ENCODE measurements around the gene USP34.
"Not testable (repeated sequence)": the region's sequence is repeated elsewhere in the genome, so short reads cannot be mapped to it uniquely, and the experiment has no call there.

USP34 gene

DNA sequence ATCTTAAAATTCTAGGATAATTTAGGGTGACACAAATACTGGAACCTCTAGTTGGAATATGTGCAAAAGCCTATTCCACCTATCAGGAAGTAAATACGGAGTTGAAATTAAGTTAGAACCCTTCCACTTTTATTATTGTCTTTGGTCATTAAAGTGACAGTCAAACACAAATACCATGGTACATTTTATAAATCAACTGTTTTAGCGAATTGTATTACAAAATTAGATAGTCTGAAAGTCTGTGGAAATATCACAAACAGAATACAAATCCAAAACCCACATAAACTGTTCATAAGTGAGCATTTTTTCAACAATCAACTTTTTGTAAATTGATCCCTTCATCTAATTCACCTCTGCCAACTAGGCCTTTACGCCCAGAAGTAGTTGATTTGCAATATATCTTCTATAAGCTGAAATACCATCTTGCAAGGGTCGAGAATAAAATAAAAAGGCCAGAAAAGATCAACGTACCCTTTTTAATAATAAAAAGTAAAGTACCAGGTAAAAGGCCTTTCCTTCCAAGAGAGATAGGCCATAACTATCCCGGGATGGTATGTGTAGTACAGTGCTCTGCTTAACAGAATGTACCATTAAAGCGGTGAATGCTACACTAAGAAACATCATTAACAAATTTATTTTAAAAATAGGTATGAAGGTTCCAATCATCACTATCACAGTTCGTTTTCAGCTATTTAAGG, 1.3 kb downstream of the USP34 start:
- peak overlapping the region; percentile 81 for H3K4me3 ChIP-seq (ENCODE audit: low read length)
- no peak for DNase-seq (ENCODE audit: low read depth)
- TF ChIP-seq, protein P1, sequence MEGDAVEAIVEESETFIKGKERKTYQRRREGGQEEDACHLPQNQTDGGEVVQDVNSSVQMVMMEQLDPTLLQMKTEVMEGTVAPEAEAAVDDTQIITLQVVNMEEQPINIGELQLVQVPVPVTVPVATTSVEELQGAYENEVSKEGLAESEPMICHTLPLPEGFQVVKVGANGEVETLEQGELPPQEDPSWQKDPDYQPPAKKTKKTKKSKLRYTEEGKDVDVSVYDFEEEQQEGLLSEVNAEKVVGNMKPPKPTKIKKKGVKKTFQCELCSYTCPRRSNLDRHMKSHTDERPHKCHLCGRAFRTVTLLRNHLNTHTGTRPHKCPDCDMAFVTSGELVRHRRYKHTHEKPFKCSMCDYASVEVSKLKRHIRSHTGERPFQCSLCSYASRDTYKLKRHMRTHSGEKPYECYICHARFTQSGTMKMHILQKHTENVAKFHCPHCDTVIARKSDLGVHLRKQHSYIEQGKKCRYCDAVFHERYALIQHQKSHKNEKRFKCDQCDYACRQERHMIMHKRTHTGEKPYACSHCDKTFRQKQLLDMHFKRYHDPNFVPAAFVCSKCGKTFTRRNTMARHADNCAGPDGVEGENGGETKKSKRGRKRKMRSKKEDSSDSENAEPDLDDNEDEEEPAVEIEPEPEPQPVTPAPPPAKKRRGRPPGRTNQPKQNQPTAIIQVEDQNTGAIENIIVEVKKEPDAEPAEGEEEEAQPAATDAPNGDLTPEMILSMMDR (conservative IDR thresholded peaks at IDR 0.05; ENCODE audit: low read length), result no peak

DNA sequence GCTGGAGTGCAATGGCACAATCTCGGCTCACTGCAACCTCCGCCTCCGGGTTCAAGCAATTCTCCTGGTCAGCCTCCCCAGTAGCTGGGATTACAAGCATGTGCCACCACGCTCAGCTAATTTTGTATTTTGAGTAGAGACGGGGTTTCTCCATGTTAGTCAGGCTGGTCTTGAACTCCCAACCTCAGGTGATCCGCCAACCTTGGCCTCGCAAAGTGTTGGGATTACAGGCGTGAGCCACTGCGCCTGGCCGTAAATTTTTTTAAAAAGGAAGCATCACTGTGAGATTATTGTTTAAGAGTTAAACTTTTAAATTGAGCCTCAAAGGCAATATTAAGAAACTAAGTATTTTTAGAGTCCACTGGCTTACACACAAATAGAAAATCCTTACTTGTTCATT, 2.7 kb downstream of the USP34 start:
- DNase-seq (ENCODE audit: low read depth); H3K4me3 ChIP-seq (ENCODE audit: low read length): not testable (repeated sequence)

DNA sequence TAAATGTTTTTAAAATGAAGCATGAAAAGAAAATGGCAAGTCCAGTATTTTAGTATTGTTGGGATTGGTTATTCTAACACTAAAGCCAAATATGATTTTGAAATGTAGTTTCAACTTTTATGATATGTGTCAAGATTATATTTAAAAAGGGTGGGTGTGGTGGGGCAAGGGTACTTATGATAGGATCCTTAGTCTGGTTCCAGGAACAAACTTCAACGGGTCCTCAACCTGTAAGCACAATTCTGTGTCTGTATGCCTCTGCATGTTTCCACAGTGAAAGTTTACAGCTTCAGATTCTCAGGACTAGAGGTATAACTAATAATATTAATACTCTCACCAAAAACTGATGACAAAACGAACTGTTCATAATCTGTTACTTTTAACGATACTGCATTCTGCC, 5.8 kb downstream of the USP34 start:
- no peak overlapping the region for H3K4me3 ChIP-seq (ENCODE audit: low read length)
- TF ChIP-seq, protein P1 (conservative IDR thresholded peaks at IDR 0.05; ENCODE audit: low read length), result no peak
- no peak for DNase-seq (ENCODE audit: low read depth)

DNA sequence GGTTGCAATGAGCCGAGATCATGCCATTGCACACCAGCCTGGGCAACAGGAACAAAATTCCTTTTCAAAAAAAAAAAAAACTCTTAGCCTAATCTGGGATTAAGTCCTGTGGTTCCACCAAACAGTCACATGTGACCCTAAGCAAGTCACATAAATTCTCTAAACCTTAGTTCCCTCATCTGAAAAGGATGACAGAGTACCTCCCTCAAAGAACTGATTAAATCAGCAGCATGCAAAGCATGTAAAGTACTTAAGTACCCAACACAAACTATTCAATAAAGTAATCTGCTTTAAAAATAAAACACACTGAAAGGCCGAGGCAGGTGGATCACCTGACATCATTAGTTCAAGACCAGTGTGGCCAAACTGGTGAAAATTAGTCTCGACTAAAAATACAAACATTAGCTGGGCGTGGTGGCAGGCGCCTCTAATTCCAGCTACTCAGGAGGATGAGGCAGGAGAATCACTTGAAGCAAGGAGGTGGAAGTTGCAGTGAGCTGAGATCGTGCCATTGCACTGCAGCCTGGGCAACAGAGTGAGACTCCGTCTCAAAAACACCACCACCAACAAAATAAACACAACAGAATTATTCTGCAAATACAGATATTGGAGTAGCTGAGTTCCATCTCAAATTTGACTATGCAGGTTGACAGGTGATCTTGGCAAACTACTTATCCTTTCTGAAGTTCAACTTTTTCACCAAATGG, 7.0 kb downstream of the USP34 start:
- no peak overlapping the region for H3K4me3 ChIP-seq (ENCODE audit: low read length)
- TF ChIP-seq, protein P1 (conservative IDR thresholded peaks at IDR 0.05; ENCODE audit: low read length), result no peak
- DNase-seq (ENCODE audit: low read depth), result no peak

DNA sequence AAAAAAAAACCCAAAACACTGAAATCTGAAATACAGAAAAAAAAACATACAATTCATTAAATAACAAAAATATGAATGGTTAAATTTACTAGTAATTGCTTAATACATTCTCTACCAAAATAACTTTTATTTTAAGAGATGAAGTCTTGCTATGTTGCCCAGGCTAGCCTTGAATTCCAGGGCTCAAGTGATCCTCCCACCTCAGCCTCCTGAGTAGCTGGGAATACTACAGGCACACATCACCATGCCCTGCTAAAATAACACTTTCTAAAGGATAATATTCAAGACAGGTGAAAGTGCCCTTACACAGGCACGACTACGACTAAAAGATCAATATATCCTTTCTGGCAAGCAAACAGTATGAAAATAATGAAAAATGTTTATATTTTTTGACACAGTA, 9.5 kb downstream of the USP34 start:
- TF ChIP-seq, protein P1 (conservative IDR thresholded peaks at IDR 0.05; ENCODE audit: low read length), result no peak
- no peak overlapping the region for H3K4me3 ChIP-seq (ENCODE audit: low read length)
- no peak for DNase-seq (ENCODE audit: low read depth)

DNA sequence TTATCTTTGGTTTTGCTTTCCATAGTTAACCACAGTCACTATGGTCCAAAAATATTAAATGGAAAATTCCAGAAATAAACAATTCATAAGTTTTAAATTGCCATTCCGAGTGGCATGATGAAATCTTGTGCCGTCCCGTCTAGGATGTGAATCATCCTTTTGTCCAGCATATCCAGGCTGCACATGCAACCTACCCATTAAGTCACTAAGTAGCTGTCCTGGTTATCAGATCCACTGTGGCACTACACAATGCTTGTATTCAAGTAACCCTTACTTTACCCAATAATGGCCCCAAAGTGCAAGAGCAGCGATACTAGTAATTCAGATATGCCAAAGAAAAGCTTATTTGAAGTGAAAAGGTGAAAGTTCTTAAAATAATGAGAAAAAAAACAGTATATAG, 10.7 kb downstream of the USP34 start:
- DNase-seq (ENCODE audit: low read depth), result peak; percentile 80
- TF ChIP-seq, protein P1 (conservative IDR thresholded peaks at IDR 0.05; ENCODE audit: low read length), result no peak

DNA sequence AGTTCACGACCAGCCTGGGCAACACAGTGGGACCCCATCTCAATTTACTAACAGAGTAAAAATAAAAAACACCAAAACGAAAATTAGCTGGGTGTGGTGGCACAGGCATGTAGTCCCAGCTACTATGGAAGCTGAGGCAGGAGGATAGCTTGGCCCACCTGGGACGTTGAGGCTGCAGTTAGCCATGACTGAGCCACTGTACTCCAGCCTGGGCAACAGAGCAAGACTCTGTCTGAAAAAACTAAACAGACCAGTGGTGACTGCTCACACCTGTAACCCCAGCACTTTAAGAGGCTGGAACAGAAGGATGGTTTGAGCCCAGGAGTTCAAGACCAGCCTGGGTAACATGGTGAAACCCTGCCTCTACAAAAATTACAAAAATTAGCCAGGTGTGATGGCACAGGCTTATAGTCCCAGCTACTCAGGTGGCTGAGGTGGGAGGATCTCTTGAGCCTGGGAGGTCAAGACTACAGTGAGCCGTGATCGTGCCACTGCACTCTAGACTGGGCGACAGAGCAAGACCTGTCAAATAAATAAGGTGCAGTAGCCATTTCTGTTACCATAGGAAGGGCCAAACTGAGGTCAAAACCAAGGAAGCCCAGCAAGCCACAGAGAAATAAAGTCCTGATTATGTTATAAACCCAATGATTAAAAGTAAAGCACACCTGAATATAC, 14.0 kb downstream of the USP34 start:
- TF ChIP-seq, protein P1 (conservative IDR thresholded peaks at IDR 0.05; ENCODE audit: low read length), result no peak
- H3K4me3 ChIP-seq (ENCODE audit: low read length), result no peak overlapping the region
- no peak for DNase-seq (ENCODE audit: low read depth)

More for the DNA sequence above, 10.7 kb downstream of the USP34 start:
- no peak overlapping the region for H3K4me3 ChIP-seq (ENCODE audit: low read length)
